Activated CD8-positive, alpha-beta memory T cell treated with anti-CD3 and anti-CD28 coated beads, Interleukin-2, amount 10 ng/mL, durations not matched to agents 7 days and 5 days (primary cell): ENCODE measurements around the gene HSD17B12. TPM values are rescaled to one million over a fixed set of nuclear protein-coding genes. Genes with fewer than 3 reads are reported as not detected.
"Not testable (repeated sequence)": the region's sequence is repeated elsewhere in the genome, so short reads cannot be mapped to it uniquely, and the experiment has no call there.

Experiments used
- ATAC-seq: fragments of 150-1000 bp; cut with Tn5 transposase; one replicate; pipeline ENCODE4 v1.10.0; 2021; ENCODE audit warnings: moderate library complexity
- CTCF ChIA-PET: fragments of 350-600 bp; sonication (Branson Sonifier 250); formaldehyde crosslinking; loops from one replicate; lab custom pipeline; 2021; ENCODE audit warnings: antibody characterized with exemption; lab: Charles Lee
- DNase-seq: peaks from one replicate; pipeline ENCODE4 v3.0.0-alpha.2; 2020
- H3K27ac Mint-ChIP-seq: one replicate; pipeline ENCODE4 v1.8.0; 2021; ENCODE audit warnings: mild to moderate bottlenecking, mixed read lengths
- H3K27me3 Mint-ChIP-seq: one replicate; pipeline ENCODE4 v1.8.0; 2021; ENCODE audit warnings: mixed read lengths
- H3K36me3 Mint-ChIP-seq: one replicate; pipeline ENCODE4 v1.8.0; 2021; ENCODE audit warnings: mild to moderate bottlenecking, mixed read lengths
- H3K4me1 Mint-ChIP-seq: one replicate; pipeline ENCODE4 v1.8.0; 2021; ENCODE audit warnings: mixed read lengths
- H3K4me3 Mint-ChIP-seq: one replicate; pipeline ENCODE4 v1.8.0; 2021; ENCODE audit warnings: mild to moderate bottlenecking, moderate library complexity, mixed read lengths
- H3K9me3 Mint-ChIP-seq: one replicate; pipeline ENCODE4 v1.8.0; 2022; ENCODE audit warnings: low read depth, mixed read lengths
- total RNA-seq, 2 experiments: library from RNA; stranded (reverse); gene quantifications; one replicate each; pipeline ENCODE4 v1.2.3, GENCODE V29; 2021

HSD17B12 gene
- total RNA-seq, 2 experiments from 2014 or later = 26.1 to 30.9 TPM

GRCh38 chr11:43736502-43737200 lies 56.1 kb downstream of the HSD17B12 start:
- no peaks in the 10 kb centered on the region for H3K27me3 Mint-ChIP-seq
- H3K4me3 Mint-ChIP-seq = no peak overlapping the region
- DNase-seq = no peak
- H3K27ac Mint-ChIP-seq = no peak overlapping the region
- H3K36me3 Mint-ChIP-seq = peaks cover 33% of the 10 kb centered on the region
- CTCF ChIA-PET = interaction anchor here (1.3 kb wide), 1 partner anchor 13 kb away, joined by 4 read pairs; no protein-coding TSS in a partner anchor
- ATAC-seq = no peak
- H3K9me3 Mint-ChIP-seq = peaks cover 6% of the 10 kb centered on the region
- peaks cover 10% of the 10 kb centered on the region for H3K4me1 Mint-ChIP-seq

DNA sequence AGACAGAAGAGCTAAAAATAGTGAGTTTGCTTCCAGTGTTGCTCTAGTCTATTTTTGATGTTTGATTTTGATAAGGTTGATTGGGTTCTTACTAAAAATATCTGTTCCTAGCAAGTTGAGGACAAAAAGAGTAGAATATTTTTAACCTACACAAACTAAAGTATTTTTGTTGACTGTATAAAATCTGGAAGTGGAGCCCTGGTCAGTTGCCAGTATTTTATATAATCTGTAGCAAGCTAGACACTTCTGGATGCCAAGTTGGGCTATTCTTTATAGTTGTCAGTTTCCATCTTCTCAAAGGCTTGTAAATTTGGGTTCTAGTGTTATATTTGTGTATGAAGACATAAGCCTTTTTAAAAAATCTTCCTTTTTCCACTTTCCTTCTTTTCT lies 56.7 kb downstream of the HSD17B12 start:
- peaks cover 10% of the 10 kb centered on the region for H3K4me1 Mint-ChIP-seq
- CTCF ChIA-PET = interaction anchor here (1.3 kb wide), 1 partner anchor 13 kb away, joined by 4 read pairs; no protein-coding TSS in a partner anchor

GRCh38 chr11:43738600-43739409 lies 58.3 kb downstream of the HSD17B12 start:
- no peak overlapping the region for H3K27ac Mint-ChIP-seq
- DNase-seq = no peak
- ATAC-seq = no peak
- peaks cover 10% of the 10 kb centered on the region for H3K4me1 Mint-ChIP-seq
- H3K4me3 Mint-ChIP-seq = no peak overlapping the region
- no peaks in the 10 kb centered on the region for H3K27me3 Mint-ChIP-seq
- peaks cover 38% of the 10 kb centered on the region for H3K36me3 Mint-ChIP-seq
- CTCF ChIA-PET = no interaction called here
- peaks cover 6% of the 10 kb centered on the region for H3K9me3 Mint-ChIP-seq

More for the DNA sequence above, 56.7 kb downstream of the HSD17B12 start:
- H3K27me3 Mint-ChIP-seq = no peaks in the 10 kb centered on the region
- H3K9me3 Mint-ChIP-seq = peaks cover 4% of the 10 kb centered on the region
- H3K27ac Mint-ChIP-seq = no peak overlapping the region
- DNase-seq = no peak
- ATAC-seq = no peak
- no peak overlapping the region for H3K4me3 Mint-ChIP-seq
- peaks cover 30% of the 10 kb centered on the region for H3K36me3 Mint-ChIP-seq

- no peak overlapping the region for H3K4me3 Mint-ChIP-seq
- no peaks in the 10 kb centered on the region for H3K27me3 Mint-ChIP-seq
- no peak for ATAC-seq
- CTCF ChIA-PET = no interaction called here
- no peaks in the 10 kb centered on the region for H3K4me1 Mint-ChIP-seq
- peaks cover 24% of the 10 kb centered on the region for H3K36me3 Mint-ChIP-seq
- H3K27ac Mint-ChIP-seq = no peak overlapping the region
- H3K9me3 Mint-ChIP-seq = peaks cover 12% of the 10 kb centered on the region
- no peak for DNase-seq
Measured at GRCh38 chr11:43746670-43747069, 66.1 kb downstream of the HSD17B12 start.

GRCh38 chr11:43747130-43747802 lies 66.7 kb downstream of the HSD17B12 start:
- ATAC-seq (no peak), DNase-seq (no peak)
- Mint-ChIP-seq H3K27me3 (no peaks in the 10 kb centered on the region), H3K4me3 (no peak overlapping the region), H3K4me1 (no peaks in the 10 kb centered on the region), H3K36me3 (peaks cover 24% of the 10 kb centered on the region), H3K9me3 (peaks cover 12% of the 10 kb centered on the region), H3K27ac (no peak overlapping the region)
- CTCF ChIA-PET = no interaction called here

GRCh38 chr11:43748095-43748494 lies 67.6 kb downstream of the HSD17B12 start:
- Mint-ChIP-seq H3K4me3 (no peak overlapping the region), H3K27me3 (no peaks in the 10 kb centered on the region), H3K9me3 (peaks cover 12% of the 10 kb centered on the region), H3K36me3 (peaks cover 21% of the 10 kb centered on the region), H3K4me1 (no peaks in the 10 kb centered on the region), H3K27ac (no peak overlapping the region)
- DNase-seq = no peak
- no peak for ATAC-seq
- CTCF ChIA-PET = interaction anchor here (1.0 kb wide), 1 partner anchor 937 kb away, joined by 3 read pairs; no protein-coding TSS in a partner anchor

- ATAC-seq = no peak
- peaks cover 29% of the 10 kb centered on the region for H3K36me3 Mint-ChIP-seq
Measured at GRCh38 chr11:43751726-43752125, 71.2 kb downstream of the HSD17B12 start.

DNA sequence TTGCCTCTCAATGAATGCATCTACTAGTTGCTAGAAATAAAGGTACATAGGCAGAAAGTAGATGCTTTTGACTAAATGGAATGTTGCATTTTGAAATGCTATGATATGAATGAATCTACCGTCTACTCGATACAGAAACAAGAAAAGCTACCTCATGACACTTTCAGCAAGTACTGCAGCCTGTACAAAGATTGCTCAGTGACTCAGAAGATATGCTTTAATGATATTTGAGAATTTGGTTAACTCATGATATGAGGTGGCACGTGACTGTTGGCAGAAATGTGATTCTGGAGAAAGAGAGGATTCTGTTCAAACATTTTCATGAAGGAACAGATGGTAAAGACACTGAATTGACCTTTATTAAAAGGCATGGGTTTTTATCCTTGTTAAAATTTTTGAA lies 76.0 kb downstream of the HSD17B12 start:
- no peak overlapping the region for H3K4me3 Mint-ChIP-seq
- peaks cover 31% of the 10 kb centered on the region for H3K36me3 Mint-ChIP-seq
- H3K4me1 Mint-ChIP-seq = no peaks in the 10 kb centered on the region
- CTCF ChIA-PET = no interaction called here
- no peak for ATAC-seq
- no peaks in the 10 kb centered on the region for H3K9me3 Mint-ChIP-seq
- H3K27me3 Mint-ChIP-seq = no peaks in the 10 kb centered on the region
- no peak overlapping the region for H3K27ac Mint-ChIP-seq
- DNase-seq = no peak

More at GRCh38 chr11:43751726-43752125, 71.2 kb downstream of the HSD17B12 start:
- Mint-ChIP-seq H3K4me1 (no peaks in the 10 kb centered on the region), H3K27me3 (no peaks in the 10 kb centered on the region), H3K27ac (no peak overlapping the region), H3K4me3 (no peak overlapping the region), H3K9me3 (peaks cover 5% of the 10 kb centered on the region)
- CTCF ChIA-PET = no interaction called here
- DNase-seq = no peak

DNA sequence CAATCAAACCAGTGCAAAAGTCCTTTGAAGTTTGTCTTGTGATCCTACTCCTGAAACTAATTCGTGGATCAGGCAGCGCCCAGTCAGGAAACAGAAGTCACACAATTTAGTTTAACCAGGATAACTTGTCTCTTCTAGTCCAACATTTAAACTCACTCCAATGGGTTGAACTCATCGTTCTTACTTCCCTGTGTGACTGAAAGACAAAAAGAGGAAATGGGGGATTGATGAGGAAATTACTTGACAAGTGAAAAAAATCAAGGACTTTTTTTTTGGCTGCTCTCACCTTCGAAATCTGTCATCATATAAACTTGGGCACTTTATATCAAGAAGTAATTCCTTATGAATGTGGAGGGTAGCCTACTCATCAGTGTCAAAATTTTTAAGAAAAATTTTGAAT lies 78.4 kb downstream of the HSD17B12 start:
- H3K4me1 Mint-ChIP-seq = no peaks in the 10 kb centered on the region
- no peaks in the 10 kb centered on the region for H3K27me3 Mint-ChIP-seq
- CTCF ChIA-PET = no interaction called here
- H3K4me3 Mint-ChIP-seq = no peak overlapping the region
- no peak for ATAC-seq
- H3K27ac Mint-ChIP-seq = no peak overlapping the region
- H3K36me3 Mint-ChIP-seq = peaks cover 30% of the 10 kb centered on the region
- no peak for DNase-seq
- H3K9me3 Mint-ChIP-seq = no peaks in the 10 kb centered on the region

DNA sequence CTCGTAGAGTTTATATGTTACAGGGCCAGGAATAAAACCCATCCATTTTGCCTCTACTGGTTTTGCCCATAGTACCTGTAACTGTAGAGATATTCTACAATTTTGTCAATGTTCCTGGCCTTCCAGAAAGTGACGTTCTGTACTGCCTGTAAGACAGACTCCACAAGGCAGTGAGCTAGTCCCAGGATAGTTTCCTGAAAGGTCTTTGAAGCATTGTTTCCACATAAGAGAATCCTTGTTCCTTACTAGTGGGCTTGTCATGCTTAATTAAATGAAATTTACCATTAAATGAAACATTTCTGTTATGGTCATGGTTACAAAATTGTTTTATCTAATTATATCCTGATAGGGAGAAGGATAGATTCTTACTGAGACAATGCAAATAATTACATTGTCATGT lies 80.4 kb downstream of the HSD17B12 start:
- CTCF ChIA-PET = no interaction called here
- ATAC-seq (no peak), DNase-seq (no peak)
- Mint-ChIP-seq H3K4me1 (no peaks in the 10 kb centered on the region), H3K4me3 (no peak overlapping the region), H3K27ac (no peak overlapping the region), H3K27me3 (no peaks in the 10 kb centered on the region), H3K36me3 (peaks cover 25% of the 10 kb centered on the region), H3K9me3 (peaks cover 10% of the 10 kb centered on the region)

DNA sequence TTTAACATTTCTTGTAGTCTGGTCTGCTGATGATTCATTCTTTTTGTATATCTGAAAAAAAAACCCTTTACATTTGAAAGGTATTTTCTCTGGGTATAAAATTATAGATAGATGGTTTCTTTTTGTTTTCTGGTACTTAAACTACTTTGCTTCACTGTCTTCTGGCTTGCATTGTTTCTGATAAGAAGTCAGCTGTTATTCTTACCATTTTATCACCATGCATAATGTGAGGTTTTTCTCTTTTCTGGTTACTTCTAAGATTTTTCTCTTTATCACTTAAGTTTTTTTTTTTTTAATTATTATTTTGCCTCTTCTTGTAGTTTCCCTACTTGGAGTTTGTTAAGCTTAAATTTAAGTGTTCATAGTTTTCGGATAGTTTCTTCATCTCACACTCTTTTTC lies 84.7 kb downstream of the HSD17B12 start:
- Mint-ChIP-seq H3K36me3 (peaks cover 26% of the 10 kb centered on the region), H3K27ac (no peak overlapping the region), H3K4me3 (no peak overlapping the region), H3K4me1 (no peaks in the 10 kb centered on the region), H3K27me3 (no peaks in the 10 kb centered on the region), H3K9me3 (peaks cover 14% of the 10 kb centered on the region)
- ATAC-seq (no peak), DNase-seq (no peak)
- CTCF ChIA-PET = interaction anchor here (1.5 kb wide), 1 partner anchor 23 kb away, joined by 3 read pairs; no protein-coding TSS in a partner anchor

- H3K27me3 Mint-ChIP-seq, ATAC-seq, H3K27ac Mint-ChIP-seq, H3K4me1 Mint-ChIP-seq, DNase-seq, H3K4me3 Mint-ChIP-seq, CTCF ChIA-PET: not testable (repeated sequence)
- Mint-ChIP-seq H3K9me3 (peaks cover 14% of the 10 kb centered on the region), H3K36me3 (peaks cover 26% of the 10 kb centered on the region)
Measured at GRCh38 chr11:43768654-43769053, 88.1 kb downstream of the HSD17B12 start.

- ATAC-seq = no peak
- DNase-seq = no peak
- Mint-ChIP-seq H3K27me3 (no peaks in the 10 kb centered on the region), H3K9me3 (peaks cover 10% of the 10 kb centered on the region), H3K4me3 (no peak overlapping the region), H3K36me3 (peaks cover 26% of the 10 kb centered on the region), H3K4me1 (no peaks in the 10 kb centered on the region), H3K27ac (no peak overlapping the region)
- CTCF ChIA-PET = no interaction called here
Measured at GRCh38 chr11:43770173-43770572, 89.6 kb downstream of the HSD17B12 start.
